H9 (cell line): Measurements from ENCODE around the gene DISC1. TPM values are rescaled to one million over a fixed set of nuclear protein-coding genes. Genes with fewer than 3 reads are reported as not detected.

ENCODE experiments used
- DNase-seq: peaks from one replicate; pipeline ENCODE4 v3.0.0-alpha.2; 2017
- H2AFZ ChIP-seq: one replicate; pipeline ENCODE4 v1.6.1; 2013; ENCODE audit warnings: mild to moderate bottlenecking, low read length, control low read depth, moderate library complexity
- H2AK5ac ChIP-seq: 2 replicates; pipeline ENCODE4 v1.6.1; 2013; ENCODE audit warnings: low read length, control low read depth, mixed read lengths; ENCODE audit not compliant: insufficient read length
- H2BK120ac ChIP-seq: one replicate; pipeline ENCODE4 v1.6.1; 2013; ENCODE audit warnings: low read depth, mild to moderate bottlenecking, low read length, control low read depth, inconsistent platforms; ENCODE audit not compliant: poor library complexity, severe bottlenecking
- H2BK12ac ChIP-seq: 2 replicates; pipeline ENCODE4 v1.6.1; 2013; ENCODE audit warnings: low read length, control low read depth, mixed read lengths, low read depth; ENCODE audit not compliant: insufficient read length
- H2BK15ac ChIP-seq: 2 replicates; pipeline ENCODE4 v1.6.1; 2013; ENCODE audit warnings: low read depth, low read length, control low read depth
- H2BK20ac ChIP-seq: one replicate; pipeline ENCODE4 v1.6.1; 2013; ENCODE audit warnings: low read depth, mild to moderate bottlenecking, low read length, control low read depth, inconsistent platforms; ENCODE audit not compliant: poor library complexity, severe bottlenecking
- H2BK5ac ChIP-seq: 2 replicates; pipeline ENCODE4 v1.6.1; 2013; ENCODE audit warnings: low read length, control low read depth, mixed read lengths; ENCODE audit not compliant: insufficient read length
- H3K14ac ChIP-seq: 2 replicates; pipeline ENCODE4 v1.6.1; 2013; ENCODE audit warnings: low read length, control low read depth; ENCODE audit not compliant: insufficient read depth
- H3K18ac ChIP-seq: 2 replicates; pipeline ENCODE4 v1.6.1; 2013; ENCODE audit warnings: low read depth, mild to moderate bottlenecking, mixed read lengths, low read length, control low read depth; ENCODE audit not compliant: insufficient read length
- H3K23ac ChIP-seq: 2 replicates; pipeline ENCODE4 v1.6.1; 2013; ENCODE audit warnings: low read length, control low read depth, mixed read lengths, low read depth; ENCODE audit not compliant: insufficient read length
- H3K23me2 ChIP-seq: 2 replicates; pipeline ENCODE4 v1.6.1; 2013; ENCODE audit warnings: low read depth, mild to moderate bottlenecking, mixed read lengths, low read length, control low read depth; ENCODE audit not compliant: insufficient read length, poor library complexity, severe bottlenecking
- H3K27ac ChIP-seq: 2 replicates; pipeline ENCODE4 v1.5.1; 2013; ENCODE audit warnings: low read length, control low read depth, mixed read lengths, low read depth; ENCODE audit not compliant: insufficient read length
- H3K27me3 ChIP-seq: 2 replicates; pipeline ENCODE4 v1.6.1; 2013; ENCODE audit warnings: low read length, control low read depth, inconsistent platforms; ENCODE audit not compliant: insufficient read depth
- H3K4ac ChIP-seq: 2 replicates; pipeline ENCODE4 v1.6.1; 2013; ENCODE audit warnings: low read depth, mild to moderate bottlenecking, control low read depth, inconsistent platforms, low read length, moderate library complexity
- H3K4me1 ChIP-seq: 2 replicates; pipeline ENCODE4 v1.6.1; 2013; ENCODE audit warnings: low read length, control low read depth, inconsistent platforms; ENCODE audit not compliant: insufficient read depth
- H3K4me2 ChIP-seq: 2 replicates; pipeline ENCODE4 v1.6.1; 2013; ENCODE audit warnings: low read length, control low read depth, mixed read lengths; ENCODE audit not compliant: insufficient read length, insufficient read depth
- H3K56ac ChIP-seq: 2 replicates; pipeline ENCODE4 v1.6.1; 2013; ENCODE audit warnings: low read depth, mild to moderate bottlenecking, mixed read lengths, low read length, control low read depth; ENCODE audit not compliant: insufficient read length
- H3K79me1 ChIP-seq: 2 replicates; pipeline ENCODE4 v1.6.1; 2013; ENCODE audit warnings: low read depth, mild to moderate bottlenecking, moderate library complexity, low read length, control low read depth, inconsistent platforms; ENCODE audit not compliant: insufficient read depth, poor library complexity, severe bottlenecking
- H3K79me2 ChIP-seq: 2 replicates; pipeline ENCODE4 v1.6.1; 2013; ENCODE audit warnings: low read length, control low read depth, inconsistent platforms; ENCODE audit not compliant: insufficient read depth
- H3K9ac ChIP-seq: 2 replicates; pipeline ENCODE4 v1.6.1; 2013; ENCODE audit warnings: low read length, control low read depth, mixed read lengths; ENCODE audit not compliant: insufficient read length; ENCODE audit errors: extremely low read depth
- H3K9me3 ChIP-seq: one replicate; pipeline ENCODE4 v1.6.1; 2013; ENCODE audit warnings: low read depth, low read length, inconsistent platforms; ENCODE audit not compliant: control insufficient read depth
- H3T11ph ChIP-seq: one replicate; pipeline ENCODE4 v1.6.1; 2013; ENCODE audit warnings: mild to moderate bottlenecking, low read length, control low read depth, inconsistent platforms
- H4K20me1 ChIP-seq: one replicate; pipeline ENCODE4 v1.6.1; 2013; ENCODE audit not compliant: control insufficient read depth, insufficient read length, insufficient read depth
- H4K5ac ChIP-seq: 2 replicates; pipeline ENCODE4 v1.6.1; 2013; ENCODE audit warnings: low read depth, mild to moderate bottlenecking, mixed read lengths, low read length, control low read depth; ENCODE audit not compliant: insufficient read length
- H4K8ac ChIP-seq: replicated peaks from 2 replicates; pipeline ENCODE4 v1.6.1; 2013; ENCODE audit warnings: low read length, control low read depth, mixed read lengths, low read depth; ENCODE audit not compliant: insufficient read length
- H4K91ac ChIP-seq: 2 replicates; pipeline ENCODE4 v1.6.1; 2013; ENCODE audit warnings: low read depth, mild to moderate bottlenecking, moderate library complexity, mixed read lengths, low read length, control low read depth; ENCODE audit not compliant: insufficient read length
- H3K27ac Mint-ChIP-seq, 3 experiments: 2 replicates in 2 of 3; 3 replicates in 1 of 3; pipeline ENCODE4 v1.8.0; 2020 to 2021; ENCODE audit warnings: mixed read lengths in 3 of 3, mild to moderate bottlenecking in 1 of 3, moderate library complexity in 1 of 3
- H3K27me3 Mint-ChIP-seq: 2 replicates; pipeline ENCODE4 v1.8.0; 2021; ENCODE audit warnings: low read depth, mild to moderate bottlenecking, moderate library complexity, mixed read lengths
- H3K36me3 Mint-ChIP-seq, 3 experiments: 2 replicates in 2 of 3; 3 replicates in 1 of 3; pipeline ENCODE4 v1.8.0; 2020 to 2021; ENCODE audit warnings: low read depth in 3 of 3, mixed read lengths in 3 of 3; ENCODE audit not compliant: insufficient read depth in 1 of 3
- H3K4me1 Mint-ChIP-seq, 2 experiments: 2 replicates each; pipeline ENCODE4 v1.8.0; 2020; ENCODE audit warnings: mixed read lengths in 2 of 2
- H3K4me3 Mint-ChIP-seq, 2 experiments: 2 replicates in 1 of 2; 3 replicates in 1 of 2; pipeline ENCODE4 v1.8.0; 2020 to 2021; ENCODE audit warnings: mild to moderate bottlenecking in 2 of 2, mixed read lengths in 2 of 2, moderate library complexity in 1 of 2
- H3K9me3 Mint-ChIP-seq, 2 experiments: 2 replicates in 1 of 2; 3 replicates in 1 of 2; pipeline ENCODE4 v1.8.0; 2020; ENCODE audit warnings: mild to moderate bottlenecking in 2 of 2, mixed read lengths in 2 of 2, moderate library complexity in 1 of 2
- CTCF ChIP-seq: fragments of 200-600 bp; sonication (generic); conservative IDR thresholded peaks from 3 replicates; pipeline ENCODE4 v1.8.0; 2021; ENCODE audit warnings: antibody characterized with exemption, mild to moderate bottlenecking
- WGBS: extraction: QIAGEN DNeasy Blood & Tissue Kit; methylation state at CpG from one replicate; pipeline ENCODE4 v1.1.7; 2013; ENCODE audit warnings: missing lambda C conversion rate, low lambda C conversion rate, mixed read lengths; ENCODE audit not compliant: insufficient read length; ENCODE audit errors: extremely low coverage; 5-methylcytosine and 5-hydroxymethylcytosine counted together
- total RNA-seq: library from RNA; stranded (reverse); gene quantifications from 2 replicates; pipeline ENCODE4 v1.2.1, GENCODE V29; 2021

Gene DISC1
- total RNA-seq, 1 experiment from 2014 or later = 2.5 TPM

- no peak overlapping the region for H3K18ac ChIP-seq
- Mint-ChIP-seq H3K9me3 (peaks cover 8 to 12% of the 10 kb centered on the region in 2 experiments), H3K27me3 (peaks cover 2% of the 10 kb centered on the region; the same call in 1 of the 2 replicates), H3K4me3 (no peak overlapping the region), H3K4me1 (no peaks in the 10 kb centered on the region), H3K27ac (no peak overlapping the region), H3K36me3 (peaks cover 4 to 5% (median 5%) of the 10 kb centered on the region in 3 experiments; a peak in 6 of 7 replicates)
- H2BK12ac ChIP-seq = no peak overlapping the region
- no peak overlapping the region for H3K56ac ChIP-seq
- H3K79me2 ChIP-seq = no peaks in the 10 kb centered on the region; the same call in 1 of the 2 replicates
- H2AK5ac ChIP-seq = no peak overlapping the region
- no peaks in the 10 kb centered on the region for H4K20me1 ChIP-seq
- no CpG with 5 or more reads among the region's 6 CpGs for WGBS
- H3K27me3 ChIP-seq = no peaks in the 10 kb centered on the region
- no peak overlapping the region for H3K23ac ChIP-seq
- no peak overlapping the region for H3K9ac ChIP-seq
- H4K5ac ChIP-seq = no peak overlapping the region
- H3K4ac ChIP-seq = no peak overlapping the region
- no peak overlapping the region for H3K27ac ChIP-seq
- no peak overlapping the region for H4K91ac ChIP-seq
- no peaks in the 10 kb centered on the region for H3K79me1 ChIP-seq
- no peak overlapping the region for H2BK15ac ChIP-seq
- H2BK20ac ChIP-seq = no peak overlapping the region
- H2BK120ac ChIP-seq = no peak overlapping the region
- H2BK5ac ChIP-seq = no peak overlapping the region
- no peaks in the 10 kb centered on the region for H3K23me2 ChIP-seq
- H3K9me3 ChIP-seq = no peaks in the 10 kb centered on the region
- no peak for TF ChIP-seq CTCF
- no peak overlapping the region for H3K14ac ChIP-seq
- no peak for DNase-seq
- no peak overlapping the region for H4K8ac ChIP-seq
- H2AFZ ChIP-seq = no peak overlapping the region
- no peaks in the 10 kb centered on the region for H3K4me1 ChIP-seq
- H3T11ph ChIP-seq = no peak overlapping the region
- H3K4me2 ChIP-seq = no peak overlapping the region
Measured at GRCh38 chr1:231799363-231799986, 172.9 kb downstream of the DISC1 start.
